Liver (tissue), 3 donors: ENCODE results near the gene WNK1.

ENCODE experiments used
- CTCF ChIP-seq: fragments of 150-350 bp; IDR thresholded peaks from 2 replicates; pipeline ENCODE4 v1.5.1; 2017; ENCODE audit warnings: improper control_type of control experiment, low read depth, low read length; ENCODE audit not compliant: missing input control
- EGR1 ChIP-seq, 2 donors: IDR thresholded peaks; 2 replicates each; pipeline ENCODE4 v1.6.1; 2016 to 2018; ENCODE audit warnings: antibody characterized with exemption in 2 of 2, low read depth in 2 of 2
- GABPA ChIP-seq, 2 donors: IDR thresholded peaks in 1 of 2; conservative IDR thresholded peaks in 1 of 2; 2 replicates each; pipeline ENCODE4 v1.6.1; 2016; ENCODE audit warnings: antibody characterized with exemption in 2 of 2, mild to moderate bottlenecking in 1 of 2, moderate library complexity in 1 of 2
- MAX ChIP-seq: IDR thresholded peaks from 2 replicates; pipeline ENCODE4 v1.6.1; 2016; ENCODE audit warnings: antibody characterized with exemption
- REST ChIP-seq: IDR thresholded peaks from 2 replicates; pipeline ENCODE4 v1.6.1; 2016; ENCODE audit warnings: antibody characterized with exemption, mild to moderate bottlenecking
- SP1 ChIP-seq: IDR thresholded peaks from 2 replicates; pipeline ENCODE4 v1.6.1; 2018; ENCODE audit warnings: antibody characterized with exemption, mild to moderate bottlenecking
- TAF1 ChIP-seq: conservative IDR thresholded peaks from 2 replicates; pipeline ENCODE4 v1.6.1; 2016; ENCODE audit warnings: antibody characterized with exemption, mild to moderate bottlenecking
- ZBTB33 ChIP-seq: IDR thresholded peaks from 2 replicates; pipeline ENCODE4 v1.6.1; 2016; ENCODE audit warnings: antibody characterized with exemption
- donor health status: healthy.
- donor health status: healthy.

- peak; percentile 64 for TF ChIP-seq CTCF
- TF ChIP-seq TAF1: peak; percentile 55
- TF ChIP-seq EGR1 (IDR thresholded peaks at IDR 0.05; ENCODE audit: low read depth in 2 of 2): peak; percentile 55 to 63
- TF ChIP-seq MAX: peak; percentile 84
- TF ChIP-seq ZBTB33: no peak
- TF ChIP-seq GABPA (IDR thresholded peaks at IDR 0.05 in 1 of 2, conservative IDR thresholded peaks at IDR 0.05 in 1 of 2): peak in 1 of 2 donors; percentile 36
- peak; percentile 74 for TF ChIP-seq SP1
- peak; percentile 62 for TF ChIP-seq REST
Measured at GRCh38 chr12:751192-751998, 984 bp upstream of the WNK1 start.
